ENCODE results near the gene PTPRD.

Gene PTPRD

DNA sequence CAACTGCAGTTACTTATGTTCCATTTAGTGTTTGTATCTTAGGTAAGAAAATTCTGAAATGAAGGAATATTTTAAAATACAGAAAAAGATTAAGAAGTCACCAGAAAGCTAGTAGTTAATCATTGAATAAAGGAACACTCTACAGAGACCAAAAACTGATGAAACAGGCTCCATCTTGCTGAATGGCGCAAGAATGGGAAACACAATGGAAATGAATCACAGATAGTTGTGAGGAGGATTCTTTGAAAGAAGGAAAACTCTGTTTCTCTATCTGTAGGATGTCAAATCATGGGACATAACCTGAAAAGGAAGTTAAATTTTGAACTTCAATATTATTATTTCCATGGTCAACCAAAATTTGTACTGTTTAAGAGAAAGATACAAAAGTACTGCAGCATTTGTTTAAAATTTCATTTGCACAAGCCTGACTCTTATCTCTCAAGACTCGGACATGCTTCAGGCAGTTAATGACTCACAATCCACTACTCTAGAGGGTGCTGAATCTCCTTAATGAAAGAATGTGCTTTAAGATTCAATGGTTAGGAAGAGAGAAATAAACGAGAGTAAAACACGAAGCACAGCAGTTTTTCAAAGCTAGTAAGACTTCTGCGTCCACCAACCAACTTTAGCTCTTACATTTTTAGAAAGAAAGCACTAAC, 1748.8 kb downstream of the PTPRD start:
- Histone ChIP-seq H3K4me3 (ENCODE audit: extremely low read depth, insufficient read depth, low read length, poor library complexity, severe bottlenecking) (no peak overlapping the region), H3K4me1 (ENCODE audit: control insufficient read depth, insufficient read depth, low read length, poor library complexity, severe bottlenecking) (peaks cover 23% of the 10 kb centered on the region), H3K9me3 (ENCODE audit: control insufficient read depth, low read length) (no peaks in the 10 kb centered on the region), H3K36me3 (ENCODE audit: control insufficient read depth, insufficient read depth, low read length) (no peaks in the 10 kb centered on the region), H3K27ac (ENCODE audit: low read depth, low read length, severe bottlenecking) (peak overlapping the region; percentile 95)
- no CpG with 5 or more reads among the region's 5 CpGs for WGBS, 2 experiments (ENCODE audit: insufficient coverage in 2 of 2)

DNA sequence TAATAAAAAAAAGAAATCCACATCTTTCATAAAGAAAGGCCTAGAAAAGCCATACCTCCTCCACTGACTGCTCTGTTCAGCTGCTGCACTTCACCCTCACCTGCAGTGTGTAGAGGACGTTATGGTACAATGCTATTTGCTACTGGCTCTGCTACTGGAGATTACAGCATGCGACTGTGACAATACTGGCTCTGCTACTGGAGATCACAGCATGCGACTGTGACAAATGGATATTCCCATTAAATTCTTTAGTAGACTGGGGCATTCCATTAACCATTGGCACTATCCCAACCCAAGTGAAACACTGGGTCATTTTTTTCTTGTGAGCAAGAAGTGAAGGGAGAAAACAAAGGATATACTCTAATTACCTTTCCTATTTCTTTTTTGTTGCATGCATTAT, 1749.7 kb downstream of the PTPRD start:
- WGBS, 2 experiments (ENCODE audit: insufficient coverage in 2 of 2) = 85 to 88% methylated on average over 3 of the region's 3 CpGs

DNA sequence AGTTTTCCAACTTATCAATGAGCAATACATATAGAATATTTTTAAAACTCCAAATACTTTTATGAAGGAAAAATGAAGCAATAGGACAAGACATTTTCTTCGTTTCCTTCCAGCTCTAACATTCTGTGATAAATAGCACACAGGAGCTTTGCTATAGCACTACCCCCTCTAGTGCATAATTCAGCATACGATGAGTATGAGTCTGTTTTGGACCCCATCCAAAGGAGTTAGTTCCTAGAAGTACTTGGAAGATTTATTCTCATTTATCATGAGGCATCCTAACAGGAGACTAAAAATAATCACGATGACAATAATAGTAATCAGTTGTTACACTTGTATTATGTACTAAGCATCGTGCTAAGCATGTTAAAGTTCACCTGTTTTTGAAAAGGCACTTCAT, 1751.9 kb downstream of the PTPRD start:
- Histone ChIP-seq H3K9me3 (ENCODE audit: control insufficient read depth, low read length) (no peaks in the 10 kb centered on the region), H3K36me3 (ENCODE audit: control insufficient read depth, insufficient read depth, low read length) (no peaks in the 10 kb centered on the region), H3K27ac (ENCODE audit: low read depth, low read length, severe bottlenecking) (no peak overlapping the region), H3K4me1 (ENCODE audit: control insufficient read depth, insufficient read depth, low read length, poor library complexity, severe bottlenecking) (peaks cover 22% of the 10 kb centered on the region), H3K4me3 (ENCODE audit: extremely low read depth, insufficient read depth, low read length, poor library complexity, severe bottlenecking) (no peak overlapping the region)
- WGBS, 2 experiments (ENCODE audit: insufficient coverage in 2 of 2) = 100% methylated on average over 1 of the region's 4 CpGs; no CpG with 5 or more reads in 1 of the 2 experiments

More for the DNA sequence above, 1749.7 kb downstream of the PTPRD start:
- no peaks in the 10 kb centered on the region for H3K9me3 ChIP-seq (ENCODE audit: control insufficient read depth, low read length)
- H3K27ac ChIP-seq (ENCODE audit: low read depth, low read length, severe bottlenecking) = no peak overlapping the region
- H3K36me3 ChIP-seq (ENCODE audit: control insufficient read depth, insufficient read depth, low read length) = no peaks in the 10 kb centered on the region
- H3K4me1 ChIP-seq (ENCODE audit: control insufficient read depth, insufficient read depth, low read length, poor library complexity, severe bottlenecking) = peaks cover 22% of the 10 kb centered on the region
- H3K4me3 ChIP-seq (ENCODE audit: extremely low read depth, insufficient read depth, low read length, poor library complexity, severe bottlenecking) = no peak overlapping the region

DNA sequence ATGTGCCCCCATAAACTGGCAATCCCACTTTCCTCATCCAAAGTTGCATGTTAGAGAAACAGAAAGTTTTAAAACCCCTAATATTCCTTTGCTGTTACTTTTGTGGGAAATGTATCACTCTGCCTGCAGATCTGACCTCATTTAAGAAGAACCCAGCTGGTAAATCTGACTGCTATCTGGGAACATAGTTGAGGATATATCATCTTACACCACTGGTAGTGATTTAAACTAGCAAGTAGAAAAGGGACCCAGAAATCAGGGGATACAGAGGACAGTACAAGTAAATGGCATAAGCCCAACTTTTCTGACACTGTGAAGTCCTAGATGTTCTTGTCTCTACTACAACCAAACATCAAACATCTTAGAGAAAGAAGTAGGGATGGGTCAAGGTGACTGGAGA, 1752.7 kb downstream of the PTPRD start:
- Histone ChIP-seq H3K36me3 (ENCODE audit: control insufficient read depth, insufficient read depth, low read length) (no peaks in the 10 kb centered on the region), H3K4me1 (ENCODE audit: control insufficient read depth, insufficient read depth, low read length, poor library complexity, severe bottlenecking) (peaks cover 16% of the 10 kb centered on the region), H3K9me3 (ENCODE audit: control insufficient read depth, low read length) (no peaks in the 10 kb centered on the region), H3K27ac (ENCODE audit: low read depth, low read length, severe bottlenecking) (no peak overlapping the region), H3K4me3 (ENCODE audit: extremely low read depth, insufficient read depth, low read length, poor library complexity, severe bottlenecking) (no peak overlapping the region)

DNA sequence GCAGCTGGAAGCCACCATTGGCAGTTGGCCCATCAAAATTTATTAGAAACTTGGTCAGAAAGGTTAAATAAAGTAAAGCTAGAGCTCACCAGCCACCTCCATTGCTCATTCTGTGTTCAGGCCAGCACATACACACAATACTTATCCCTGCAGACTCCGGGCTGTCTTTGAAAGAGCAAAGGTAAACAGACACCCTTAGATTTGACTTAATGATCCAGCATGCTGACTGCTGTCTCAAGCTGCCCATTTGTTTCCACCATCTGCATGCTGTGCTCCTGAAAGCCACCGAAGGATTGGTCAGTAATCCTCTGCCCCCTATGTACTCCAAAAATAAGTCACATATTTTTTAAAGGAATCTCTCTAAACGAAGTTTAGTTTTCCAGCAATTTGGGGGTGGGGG, 1753.4 kb downstream of the PTPRD start:
- Histone ChIP-seq H3K4me1 (ENCODE audit: control insufficient read depth, insufficient read depth, low read length, poor library complexity, severe bottlenecking) (peaks cover 12% of the 10 kb centered on the region), H3K27ac (ENCODE audit: low read depth, low read length, severe bottlenecking) (no peak overlapping the region), H3K4me3 (ENCODE audit: extremely low read depth, insufficient read depth, low read length, poor library complexity, severe bottlenecking) (no peak overlapping the region), H3K36me3 (ENCODE audit: control insufficient read depth, insufficient read depth, low read length) (no peaks in the 10 kb centered on the region), H3K9me3 (ENCODE audit: control insufficient read depth, low read length) (no peaks in the 10 kb centered on the region)
- 65 to 89% methylated on average over 1 to 2 of the region's 3 CpGs for WGBS, 2 experiments (ENCODE audit: insufficient coverage in 2 of 2)

DNA sequence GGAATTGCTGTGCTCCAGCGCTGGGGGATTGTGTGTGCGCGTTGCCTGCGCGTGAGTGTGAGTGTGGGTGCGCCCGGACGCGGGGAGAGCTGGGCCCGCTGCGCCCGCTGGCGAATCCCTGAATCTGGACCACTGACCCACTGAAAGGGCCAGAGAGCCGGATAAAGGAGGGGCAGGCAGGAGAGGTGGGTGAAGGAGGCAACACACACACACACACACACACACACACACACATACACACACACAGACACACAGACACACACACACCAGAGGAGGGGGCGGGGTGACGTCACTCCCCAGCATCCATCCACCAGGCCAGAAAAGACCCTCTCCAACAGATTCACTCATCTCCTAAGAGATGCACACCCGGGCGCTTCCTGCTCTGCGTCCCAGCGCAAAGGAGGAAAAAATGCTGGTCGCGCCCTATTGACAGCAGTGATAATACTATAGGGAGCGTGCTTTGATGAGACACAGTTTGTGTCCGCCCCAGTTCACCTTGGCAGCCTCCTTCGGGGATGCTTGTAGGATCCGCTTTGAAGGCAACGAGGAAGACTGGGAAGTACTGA, 1754.1 kb downstream of the PTPRD start:
- H3K36me3 ChIP-seq (ENCODE audit: control insufficient read depth, insufficient read depth, low read length) = no peaks in the 10 kb centered on the region
- H3K9me3 ChIP-seq (ENCODE audit: control insufficient read depth, low read length) = no peaks in the 10 kb centered on the region
- 51 to 77% methylated on average over 10 to 19 of the region's 27 CpGs for WGBS, 2 experiments (ENCODE audit: insufficient coverage in 2 of 2)
- H3K4me1 ChIP-seq (ENCODE audit: control insufficient read depth, insufficient read depth, low read length, poor library complexity, severe bottlenecking) = peaks cover 7% of the 10 kb centered on the region
- H3K4me3 ChIP-seq (ENCODE audit: extremely low read depth, insufficient read depth, low read length, poor library complexity, severe bottlenecking) = peak overlapping the region; percentile 90
- peak overlapping the region; percentile 67 for H3K27ac ChIP-seq (ENCODE audit: low read depth, low read length, severe bottlenecking)

DNA sequence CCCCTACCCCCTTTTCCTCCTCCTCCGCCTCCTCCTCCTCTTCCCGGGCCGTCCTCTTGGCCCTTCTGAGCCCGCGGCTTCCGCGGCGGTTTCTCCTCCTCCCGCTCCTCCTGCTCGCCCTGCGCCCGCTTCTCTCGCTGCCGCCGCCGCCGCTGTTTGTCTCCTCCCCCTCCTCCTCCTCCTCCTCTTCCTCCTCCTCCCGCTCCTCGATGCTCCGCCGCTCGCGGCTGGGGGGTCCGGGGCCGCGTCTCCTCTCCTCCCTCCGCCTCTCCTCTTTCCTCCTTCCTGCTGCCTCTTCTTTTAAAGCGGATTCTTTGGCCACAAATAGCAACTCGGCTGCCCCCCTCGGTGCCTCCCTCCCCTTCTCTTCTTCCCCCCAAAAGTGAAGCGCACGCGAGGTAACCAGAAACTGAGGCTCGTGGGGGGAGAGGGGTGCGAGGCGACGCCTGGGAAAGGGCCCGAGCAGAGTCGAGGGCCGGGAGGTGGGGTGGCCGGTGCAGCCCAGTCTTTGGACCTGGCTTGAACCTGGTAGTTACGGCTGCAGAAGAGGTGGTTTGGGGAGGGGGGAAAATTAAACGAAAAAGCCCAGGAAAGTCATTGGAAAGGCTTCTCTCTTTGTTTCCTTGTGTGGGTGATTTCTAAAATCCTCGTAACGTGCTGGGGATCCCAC, 1754.7 kb downstream of the PTPRD start:
- Histone ChIP-seq H3K9me3 (ENCODE audit: control insufficient read depth, low read length) (no peaks in the 10 kb centered on the region), H3K4me3 (ENCODE audit: extremely low read depth, insufficient read depth, low read length, poor library complexity, severe bottlenecking) (peak overlapping the region; percentile 90), H3K27ac (ENCODE audit: low read depth, low read length, severe bottlenecking) (peak overlapping the region; percentile 67), H3K36me3 (ENCODE audit: control insufficient read depth, insufficient read depth, low read length) (no peaks in the 10 kb centered on the region), H3K4me1 (ENCODE audit: control insufficient read depth, insufficient read depth, low read length, poor library complexity, severe bottlenecking) (peaks cover 6% of the 10 kb centered on the region)
- 1% methylated on average over 31 to 35 of the region's 45 CpGs for WGBS, 2 experiments (ENCODE audit: insufficient coverage in 2 of 2)

DNA sequence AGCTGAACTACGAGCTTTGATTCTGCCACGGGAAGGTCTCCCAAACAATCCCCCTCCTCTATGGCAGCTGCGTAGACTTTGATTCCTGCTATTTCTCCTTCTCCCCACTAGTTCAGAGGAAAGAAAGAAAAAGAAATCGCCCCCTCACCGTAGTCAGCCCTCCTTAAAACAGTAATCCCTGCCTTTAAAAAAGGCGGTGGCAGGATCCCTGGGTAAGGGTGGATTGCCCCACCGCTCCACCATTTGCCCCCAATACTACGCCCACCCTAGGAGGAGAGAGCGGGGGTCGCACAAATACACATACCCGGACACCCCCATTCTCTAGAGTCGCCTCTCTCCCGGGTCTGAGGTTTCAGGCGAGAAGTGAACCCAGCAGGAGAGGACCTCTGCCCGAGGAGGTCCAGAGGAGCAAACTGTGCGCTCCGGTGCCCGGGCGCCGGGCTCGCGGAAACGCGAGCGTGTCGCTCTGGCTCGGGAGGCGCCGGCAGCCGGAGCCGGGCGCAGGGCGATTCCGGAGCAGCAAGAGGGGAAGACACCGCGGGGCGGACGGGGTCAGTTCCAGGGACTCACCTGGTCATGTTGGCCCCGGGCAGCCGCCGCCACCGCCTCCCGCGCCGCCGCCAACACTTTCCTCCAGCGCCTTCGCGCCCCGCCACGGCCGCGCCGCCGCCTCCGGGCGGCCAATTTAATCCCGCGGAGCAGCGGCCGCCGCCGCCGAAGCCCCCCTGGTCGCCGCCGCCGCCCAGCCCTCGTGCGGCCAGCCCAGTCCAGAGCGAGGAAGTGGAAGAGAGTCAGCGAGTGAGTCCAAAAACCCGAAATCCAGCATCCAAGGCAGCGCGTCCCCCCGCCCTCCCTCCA, 1755.5 kb downstream of the PTPRD start:
- 0% methylated on average over 31 to 44 of the region's 76 CpGs for WGBS, 2 experiments (ENCODE audit: insufficient coverage in 2 of 2)
- peak overlapping the region; percentile 67 for H3K27ac ChIP-seq (ENCODE audit: low read depth, low read length, severe bottlenecking)
- no peaks in the 10 kb centered on the region for H3K9me3 ChIP-seq (ENCODE audit: control insufficient read depth, low read length)

DNA sequence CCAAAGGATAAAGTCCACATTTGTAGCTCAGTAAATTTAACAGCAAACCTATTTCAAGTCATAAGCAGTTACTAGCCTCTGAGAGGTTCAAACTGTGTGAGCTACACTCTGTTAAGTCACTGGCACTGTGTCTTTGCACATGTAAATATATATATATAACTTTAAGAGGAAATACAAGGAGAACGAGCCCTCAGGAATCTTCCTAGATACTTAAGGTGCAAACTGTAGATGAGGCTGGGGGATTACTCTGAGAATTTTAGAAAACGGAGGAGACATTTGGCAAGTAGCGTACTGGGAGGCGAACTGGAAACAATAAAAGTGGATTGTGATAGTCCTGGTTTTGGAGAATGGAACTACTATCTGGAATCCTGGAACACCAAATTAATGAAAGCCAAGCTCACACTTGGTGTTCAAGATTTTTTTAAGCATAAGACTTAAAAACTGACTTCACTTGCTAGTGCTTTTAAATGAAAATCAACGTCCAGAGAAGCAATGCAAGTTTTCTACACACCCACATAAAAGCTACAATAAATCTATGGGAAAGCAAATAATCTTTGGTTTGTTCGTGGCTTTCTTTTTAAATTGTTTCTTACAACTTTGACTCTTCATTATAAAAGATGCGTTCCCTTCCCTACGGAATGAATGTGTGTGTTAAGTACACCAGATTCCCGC, 1756.3 kb downstream of the PTPRD start:
- H3K4me1 ChIP-seq (ENCODE audit: control insufficient read depth, insufficient read depth, low read length, poor library complexity, severe bottlenecking) = peaks cover 10% of the 10 kb centered on the region
- H3K9me3 ChIP-seq (ENCODE audit: control insufficient read depth, low read length) = no peaks in the 10 kb centered on the region
- peak overlapping the region; percentile 67 for H3K27ac ChIP-seq (ENCODE audit: low read depth, low read length, severe bottlenecking)
- WGBS, 2 experiments (ENCODE audit: insufficient coverage in 2 of 2) = 18 to 24% methylated on average over 4 of the region's 9 CpGs
- peak overlapping the region; percentile 90 for H3K4me3 ChIP-seq (ENCODE audit: extremely low read depth, insufficient read depth, low read length, poor library complexity, severe bottlenecking)
- no peaks in the 10 kb centered on the region for H3K36me3 ChIP-seq (ENCODE audit: control insufficient read depth, insufficient read depth, low read length)

More for the DNA sequence above, 1755.5 kb downstream of the PTPRD start:
- Histone ChIP-seq H3K4me1 (ENCODE audit: control insufficient read depth, insufficient read depth, low read length, poor library complexity, severe bottlenecking) (peaks cover 8% of the 10 kb centered on the region), H3K4me3 (ENCODE audit: extremely low read depth, insufficient read depth, low read length, poor library complexity, severe bottlenecking) (peak overlapping the region; percentile 90), H3K36me3 (ENCODE audit: control insufficient read depth, insufficient read depth, low read length) (no peaks in the 10 kb centered on the region)

DNA sequence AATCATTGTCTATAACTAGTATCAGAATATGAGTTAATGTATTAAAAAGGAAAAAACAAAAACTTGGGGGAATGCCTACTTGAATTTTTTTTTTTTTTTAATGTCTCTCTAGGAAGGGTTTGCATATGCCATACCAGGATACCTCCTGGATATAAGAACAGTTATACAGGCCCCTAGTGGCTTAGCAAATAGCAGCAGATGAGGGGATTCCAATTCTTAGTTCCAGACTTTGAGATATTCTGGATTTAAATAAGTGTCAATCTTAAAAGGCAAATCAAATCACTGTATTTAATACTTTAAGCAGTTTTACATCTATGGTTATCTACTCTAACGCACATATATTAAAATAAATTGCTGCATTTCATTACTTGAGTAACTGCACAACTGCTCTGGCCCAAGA, 1757.8 kb downstream of the PTPRD start:
- Histone ChIP-seq H3K4me1 (ENCODE audit: control insufficient read depth, insufficient read depth, low read length, poor library complexity, severe bottlenecking) (peaks cover 10% of the 10 kb centered on the region), H3K9me3 (ENCODE audit: control insufficient read depth, low read length) (no peaks in the 10 kb centered on the region), H3K4me3 (ENCODE audit: extremely low read depth, insufficient read depth, low read length, poor library complexity, severe bottlenecking) (no peak overlapping the region), H3K27ac (ENCODE audit: low read depth, low read length, severe bottlenecking) (no peak overlapping the region), H3K36me3 (ENCODE audit: control insufficient read depth, insufficient read depth, low read length) (no peaks in the 10 kb centered on the region)
- 40% methylated on average over 1 of the region's 1 CpG; no CpG with 5 or more reads in 1 of the 2 experiments for WGBS, 2 experiments (ENCODE audit: insufficient coverage in 2 of 2)

All from mesodermal cell (in vitro differentiated cells).